ENCODE measurements around the gene C3. TPM values are rescaled to one million over a fixed set of nuclear protein-coding genes. Genes with fewer than 3 reads are reported as not detected.

Gene C3
- total and polyA plus RNA-seq, 2 of the 13 experiments (the other 11 are each of a cell fraction or from before 2014, with no cell fraction given): 1,455 to 6,272 TPM

DNA sequence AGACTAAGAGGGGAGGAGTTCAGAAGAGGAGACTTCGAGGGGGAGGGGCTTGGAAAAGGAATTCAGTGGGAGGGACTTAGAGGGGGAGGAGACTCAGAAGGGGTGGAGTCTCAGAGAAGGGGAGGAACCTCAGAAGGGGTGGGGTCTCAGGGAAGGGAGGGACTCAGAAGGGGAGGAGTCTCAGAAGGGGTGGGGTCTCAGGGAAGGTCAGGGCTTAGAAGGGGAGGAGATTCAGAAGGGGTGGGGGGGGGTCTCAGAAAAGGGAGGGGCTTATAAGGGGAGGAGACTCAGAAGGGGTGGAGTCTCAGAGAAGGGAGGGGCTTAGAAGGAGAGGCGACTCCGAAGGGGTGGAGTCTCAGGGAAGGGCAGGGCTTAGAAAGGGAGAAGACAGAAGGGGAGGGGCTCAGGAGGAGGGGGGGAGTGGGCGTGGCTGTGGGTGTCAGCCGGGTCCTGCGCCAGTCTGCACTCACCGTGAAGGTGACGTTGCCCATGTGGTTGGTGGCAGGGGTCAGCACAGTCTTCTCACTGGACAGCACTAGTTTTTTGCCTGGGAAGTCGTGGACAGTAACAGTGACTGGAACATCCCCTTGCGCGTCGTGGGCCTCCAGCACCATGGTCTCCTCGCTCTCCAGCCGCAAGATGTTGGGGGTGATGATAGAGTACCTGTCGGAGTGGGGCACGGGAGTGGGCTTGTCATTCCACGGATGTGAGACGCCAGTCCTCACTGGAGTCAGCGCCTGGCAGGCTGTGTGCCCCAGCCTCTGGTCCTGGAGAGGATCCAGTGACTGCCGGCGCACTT lies 1.5 kb downstream of the C3 start (continued):
- peak; percentile 88; the same call in 1 of the 2 replicates for TF ChIP-seq ZC3H4 (CRISPR knock-in tag; IDR thresholded peaks at IDR 0.05; ENCODE audit: borderline replicate concordance)
- TF ChIP-seq SMYD3 (CRISPR knock-in tag; IDR thresholded peaks at IDR 0.05): no peak
- TF ChIP-seq ZNF839 (CRISPR knock-in tag; IDR thresholded peaks at IDR 0.05; ENCODE audit: borderline replicate concordance): no peak
- TF ChIP-seq ZNF75D (CRISPR knock-in tag; IDR thresholded peaks at IDR 0.05; ENCODE audit: borderline replicate concordance): no peak
- TF ChIP-seq ZBTB42 (CRISPR knock-in tag; IDR thresholded peaks at IDR 0.05): no peak
- TF ChIP-seq, protein P1, sequence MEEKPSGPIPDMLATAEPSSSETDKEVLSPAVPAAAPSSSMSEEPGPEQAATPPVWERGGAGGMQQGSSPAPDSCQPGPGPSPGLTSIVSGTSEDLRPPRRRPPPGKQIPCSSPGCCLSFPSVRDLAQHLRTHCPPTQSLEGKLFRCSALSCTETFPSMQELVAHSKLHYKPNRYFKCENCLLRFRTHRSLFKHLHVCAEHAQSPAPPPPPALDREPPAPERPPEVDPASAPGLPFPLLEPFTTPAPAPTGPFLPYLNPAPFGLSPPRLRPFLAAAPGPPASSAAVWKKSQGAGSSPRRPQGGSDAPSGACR (CRISPR knock-in tag; IDR thresholded peaks at IDR 0.05): peak; percentile 76
- TF ChIP-seq, protein P2, sequence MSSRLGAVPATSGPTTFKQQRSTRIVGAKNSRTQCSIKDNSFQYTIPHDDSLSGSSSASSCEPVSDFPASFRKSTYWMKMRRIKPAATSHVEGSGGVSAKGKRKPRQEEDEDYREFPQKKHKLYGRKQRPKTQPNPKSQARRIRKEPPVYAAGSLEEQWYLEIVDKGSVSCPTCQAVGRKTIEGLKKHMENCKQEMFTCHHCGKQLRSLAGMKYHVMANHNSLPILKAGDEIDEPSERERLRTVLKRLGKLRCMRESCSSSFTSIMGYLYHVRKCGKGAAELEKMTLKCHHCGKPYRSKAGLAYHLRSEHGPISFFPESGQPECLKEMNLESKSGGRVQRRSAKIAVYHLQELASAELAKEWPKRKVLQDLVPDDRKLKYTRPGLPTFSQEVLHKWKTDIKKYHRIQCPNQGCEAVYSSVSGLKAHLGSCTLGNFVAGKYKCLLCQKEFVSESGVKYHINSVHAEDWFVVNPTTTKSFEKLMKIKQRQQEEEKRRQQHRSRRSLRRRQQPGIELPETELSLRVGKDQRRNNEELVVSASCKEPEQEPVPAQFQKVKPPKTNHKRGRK (CRISPR knock-in tag; IDR thresholded peaks at IDR 0.05): no peak
- no peak for TF ChIP-seq JDP2 (CRISPR knock-in tag; IDR thresholded peaks at IDR 0.05; ENCODE audit: borderline replicate concordance)
- no peak for TF ChIP-seq ISL2 (CRISPR knock-in tag; IDR thresholded peaks at IDR 0.05)
- TF ChIP-seq JARID2 (CRISPR knock-in tag; IDR thresholded peaks at IDR 0.05; ENCODE audit: insufficient replicate concordance): no peak
- TF ChIP-seq, protein P3, sequence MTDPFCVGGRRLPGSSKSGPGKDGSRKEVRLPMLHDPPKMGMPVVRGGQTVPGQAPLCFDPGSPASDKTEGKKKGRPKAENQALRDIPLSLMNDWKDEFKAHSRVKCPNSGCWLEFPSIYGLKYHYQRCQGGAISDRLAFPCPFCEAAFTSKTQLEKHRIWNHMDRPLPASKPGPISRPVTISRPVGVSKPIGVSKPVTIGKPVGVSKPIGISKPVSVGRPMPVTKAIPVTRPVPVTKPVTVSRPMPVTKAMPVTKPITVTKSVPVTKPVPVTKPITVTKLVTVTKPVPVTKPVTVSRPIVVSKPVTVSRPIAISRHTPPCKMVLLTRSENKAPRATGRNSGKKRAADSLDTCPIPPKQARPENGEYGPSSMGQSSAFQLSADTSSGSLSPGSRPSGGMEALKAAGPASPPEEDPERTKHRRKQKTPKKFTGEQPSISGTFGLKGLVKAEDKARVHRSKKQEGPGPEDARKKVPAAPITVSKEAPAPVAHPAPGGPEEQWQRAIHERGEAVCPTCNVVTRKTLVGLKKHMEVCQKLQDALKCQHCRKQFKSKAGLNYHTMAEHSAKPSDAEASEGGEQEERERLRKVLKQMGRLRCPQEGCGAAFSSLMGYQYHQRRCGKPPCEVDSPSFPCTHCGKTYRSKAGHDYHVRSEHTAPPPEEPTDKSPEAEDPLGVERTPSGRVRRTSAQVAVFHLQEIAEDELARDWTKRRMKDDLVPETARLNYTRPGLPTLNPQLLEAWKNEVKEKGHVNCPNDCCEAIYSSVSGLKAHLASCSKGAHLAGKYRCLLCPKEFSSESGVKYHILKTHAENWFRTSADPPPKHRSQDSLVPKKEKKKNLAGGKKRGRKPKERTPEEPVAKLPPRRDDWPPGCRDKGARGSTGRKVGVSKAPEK (CRISPR knock-in tag; IDR thresholded peaks at IDR 0.05; ENCODE audit: borderline replicate concordance): no peak
- TF ChIP-seq, protein P4, sequence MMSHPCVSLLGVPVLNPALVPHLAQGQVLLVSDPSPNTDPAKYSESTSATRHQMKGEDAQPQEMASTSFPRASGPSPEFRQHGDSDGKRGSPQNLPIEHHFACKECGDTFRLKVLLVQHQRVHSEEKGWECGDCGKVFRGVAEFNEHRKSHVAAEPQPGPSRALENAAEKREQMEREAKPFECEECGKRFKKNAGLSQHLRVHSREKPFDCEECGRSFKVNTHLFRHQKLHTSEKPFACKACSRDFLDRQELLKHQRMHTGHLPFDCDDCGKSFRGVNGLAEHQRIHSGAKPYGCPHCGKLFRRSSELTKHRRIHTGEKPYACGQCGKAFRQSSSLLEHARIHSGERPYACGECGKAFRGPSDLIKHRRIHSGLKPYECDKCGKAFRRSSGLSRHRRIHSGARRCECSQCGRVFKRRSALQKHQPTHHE (CRISPR knock-in tag; IDR thresholded peaks at IDR 0.05; ENCODE audit: borderline replicate concordance): no peak
- TF ChIP-seq RFX3 (CRISPR knock-in tag; IDR thresholded peaks at IDR 0.05): no peak
- TF ChIP-seq PHF8 (CRISPR knock-in tag; IDR thresholded peaks at IDR 0.05): peak; percentile 21; the same call in 1 of the 2 replicates
- no peak for TF ChIP-seq SMARCE1 (IDR thresholded peaks at IDR 0.05; ENCODE audit: borderline replicate concordance)
- no peak for TF ChIP-seq GLI4 (CRISPR knock-in tag; IDR thresholded peaks at IDR 0.05; ENCODE audit: borderline replicate concordance)
- no peak for TF ChIP-seq ZNF34 (CRISPR knock-in tag; IDR thresholded peaks at IDR 0.05; ENCODE audit: borderline replicate concordance)
- peak; percentile 55; the same call in 1 of the 2 replicates for TF ChIP-seq ZBTB38 (CRISPR knock-in tag; IDR thresholded peaks at IDR 0.05)
- TF ChIP-seq ZNF569 (CRISPR knock-in tag; IDR thresholded peaks at IDR 0.05; ENCODE audit: borderline replicate concordance): no peak
- TF ChIP-seq, protein P5, sequence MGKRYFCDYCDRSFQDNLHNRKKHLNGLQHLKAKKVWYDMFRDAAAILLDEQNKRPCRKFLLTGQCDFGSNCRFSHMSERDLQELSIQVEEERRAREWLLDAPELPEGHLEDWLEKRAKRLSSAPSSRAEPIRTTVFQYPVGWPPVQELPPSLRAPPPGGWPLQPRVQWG (CRISPR knock-in tag; IDR thresholded peaks at IDR 0.05; ENCODE audit: borderline replicate concordance, low read depth): no peak; the same call in 1 of the 2 replicates
- no peak for TF ChIP-seq ZNF234 (CRISPR knock-in tag; conservative IDR thresholded peaks at IDR 0.05)
- no peak for TF ChIP-seq ZNF510 (CRISPR knock-in tag; IDR thresholded peaks at IDR 0.05; ENCODE audit: low read depth)
- TF ChIP-seq ZKSCAN8 (CRISPR knock-in tag; IDR thresholded peaks at IDR 0.05; ENCODE audit: borderline replicate concordance): no peak
